Lower leg skin (tissue), 3 donors: ENCODE data around the gene BOD1L1.

Experiments
- POLR2A ChIP-seq, 2 donors: fragments of 450-650 bp; IDR thresholded peaks; one replicate each; pipeline ENCODE4 v1.6.1; 2016 to 2017; ENCODE audit warnings: antibody characterized with exemption in 2 of 2, mild to moderate bottlenecking in 1 of 2, moderate library complexity in 1 of 2
- TF ChIP-seq, protein P1 (sequence below), 3 donors: fragments of 450-650 bp; IDR thresholded peaks; one replicate each; pipeline ENCODE4 v1.5.1; 2016; ENCODE audit warnings: antibody characterized with exemption in 3 of 3, mild to moderate bottlenecking in 3 of 3, moderate library complexity in 2 of 3

DNA sequence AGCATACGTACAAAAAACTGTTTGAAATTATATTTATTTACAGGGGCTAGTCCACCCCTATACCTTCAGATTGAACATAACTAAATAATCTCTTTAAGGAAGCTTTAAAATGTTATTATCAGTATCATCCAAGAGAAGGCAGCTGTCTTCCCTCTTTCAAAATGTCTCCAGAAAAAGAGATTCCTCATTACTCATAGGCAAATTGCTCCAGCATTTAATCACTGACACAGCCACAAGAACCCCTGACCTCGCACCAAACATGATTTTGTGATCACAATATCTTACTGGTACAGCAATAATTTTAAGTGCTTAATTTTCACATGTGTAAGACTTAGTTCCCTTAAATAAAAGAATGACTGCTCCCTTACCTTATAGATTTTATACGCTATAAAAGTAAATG, 9.7 kb downstream of the BOD1L1 start:
- TF ChIP-seq, protein P1, sequence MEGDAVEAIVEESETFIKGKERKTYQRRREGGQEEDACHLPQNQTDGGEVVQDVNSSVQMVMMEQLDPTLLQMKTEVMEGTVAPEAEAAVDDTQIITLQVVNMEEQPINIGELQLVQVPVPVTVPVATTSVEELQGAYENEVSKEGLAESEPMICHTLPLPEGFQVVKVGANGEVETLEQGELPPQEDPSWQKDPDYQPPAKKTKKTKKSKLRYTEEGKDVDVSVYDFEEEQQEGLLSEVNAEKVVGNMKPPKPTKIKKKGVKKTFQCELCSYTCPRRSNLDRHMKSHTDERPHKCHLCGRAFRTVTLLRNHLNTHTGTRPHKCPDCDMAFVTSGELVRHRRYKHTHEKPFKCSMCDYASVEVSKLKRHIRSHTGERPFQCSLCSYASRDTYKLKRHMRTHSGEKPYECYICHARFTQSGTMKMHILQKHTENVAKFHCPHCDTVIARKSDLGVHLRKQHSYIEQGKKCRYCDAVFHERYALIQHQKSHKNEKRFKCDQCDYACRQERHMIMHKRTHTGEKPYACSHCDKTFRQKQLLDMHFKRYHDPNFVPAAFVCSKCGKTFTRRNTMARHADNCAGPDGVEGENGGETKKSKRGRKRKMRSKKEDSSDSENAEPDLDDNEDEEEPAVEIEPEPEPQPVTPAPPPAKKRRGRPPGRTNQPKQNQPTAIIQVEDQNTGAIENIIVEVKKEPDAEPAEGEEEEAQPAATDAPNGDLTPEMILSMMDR (IDR thresholded peaks at IDR 0.05) = no peak
- TF ChIP-seq POLR2A (IDR thresholded peaks at IDR 0.05) = no peak
